Measurements from ENCODE around the gene IPCEF1.

DNA sequence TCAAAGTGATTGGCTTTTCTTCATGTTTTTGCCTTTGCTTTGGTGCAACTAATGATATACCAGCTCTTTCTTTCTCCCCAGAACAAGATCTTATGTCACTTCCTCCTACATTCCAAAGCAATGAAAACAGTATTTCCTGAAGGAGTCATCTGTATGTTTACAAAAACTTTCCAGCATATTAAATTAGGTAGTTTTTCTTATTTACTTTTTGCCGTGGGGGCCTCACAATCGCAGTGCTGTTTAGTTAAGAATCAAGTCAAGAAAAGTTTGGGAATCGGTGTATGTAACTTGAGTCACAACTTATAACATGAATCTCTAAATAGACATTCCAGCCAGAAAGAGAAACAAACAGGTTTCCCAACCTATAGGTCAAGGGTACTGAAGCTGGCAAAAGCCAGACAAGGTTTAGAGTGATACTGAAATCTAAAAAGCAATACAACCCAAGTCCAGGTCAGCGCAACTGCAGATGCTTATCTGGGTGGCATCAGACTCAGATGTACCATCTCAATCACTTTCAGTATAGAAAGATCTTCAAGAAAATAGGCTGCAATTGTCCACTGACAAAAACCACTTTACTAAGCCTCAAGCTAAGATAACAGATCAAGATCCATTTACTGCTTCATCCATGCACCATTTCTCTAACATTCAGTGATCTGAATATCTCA lies 63.6 kb downstream of the IPCEF1 start:
- TF ChIP-seq, protein P1, sequence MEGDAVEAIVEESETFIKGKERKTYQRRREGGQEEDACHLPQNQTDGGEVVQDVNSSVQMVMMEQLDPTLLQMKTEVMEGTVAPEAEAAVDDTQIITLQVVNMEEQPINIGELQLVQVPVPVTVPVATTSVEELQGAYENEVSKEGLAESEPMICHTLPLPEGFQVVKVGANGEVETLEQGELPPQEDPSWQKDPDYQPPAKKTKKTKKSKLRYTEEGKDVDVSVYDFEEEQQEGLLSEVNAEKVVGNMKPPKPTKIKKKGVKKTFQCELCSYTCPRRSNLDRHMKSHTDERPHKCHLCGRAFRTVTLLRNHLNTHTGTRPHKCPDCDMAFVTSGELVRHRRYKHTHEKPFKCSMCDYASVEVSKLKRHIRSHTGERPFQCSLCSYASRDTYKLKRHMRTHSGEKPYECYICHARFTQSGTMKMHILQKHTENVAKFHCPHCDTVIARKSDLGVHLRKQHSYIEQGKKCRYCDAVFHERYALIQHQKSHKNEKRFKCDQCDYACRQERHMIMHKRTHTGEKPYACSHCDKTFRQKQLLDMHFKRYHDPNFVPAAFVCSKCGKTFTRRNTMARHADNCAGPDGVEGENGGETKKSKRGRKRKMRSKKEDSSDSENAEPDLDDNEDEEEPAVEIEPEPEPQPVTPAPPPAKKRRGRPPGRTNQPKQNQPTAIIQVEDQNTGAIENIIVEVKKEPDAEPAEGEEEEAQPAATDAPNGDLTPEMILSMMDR (optimal IDR thresholded peaks at IDR 0.05 in 1 of 3, IDR thresholded peaks at IDR 0.05 in 1 of 3, conservative IDR thresholded peaks at IDR 0.05 in 1 of 3; ENCODE audit: extremely low read depth in 1 of 3, insufficient read depth in 2 of 3, low read length in 3 of 3): no peak
- TF ChIP-seq EZH2 (IDR thresholded peaks at IDR 0.05; ENCODE audit: low read length): no peak

Measured in keratinocyte (primary cell).